ENCODE results near the gene RAP1GDS1.

Gene RAP1GDS1

GRCh38 chr4:98482847-98483806 is 221.9 kb downstream of the RAP1GDS1 start:
- no peak for DNase-seq (ENCODE audit: low read depth)

GRCh38 chr4:98484031-98484430 is 222.8 kb downstream of the RAP1GDS1 start:
- no peak for DNase-seq (ENCODE audit: low read depth)

GRCh38 chr4:98485816-98486345 is 224.7 kb downstream of the RAP1GDS1 start:
- no peak for DNase-seq (ENCODE audit: low read depth)

DNA sequence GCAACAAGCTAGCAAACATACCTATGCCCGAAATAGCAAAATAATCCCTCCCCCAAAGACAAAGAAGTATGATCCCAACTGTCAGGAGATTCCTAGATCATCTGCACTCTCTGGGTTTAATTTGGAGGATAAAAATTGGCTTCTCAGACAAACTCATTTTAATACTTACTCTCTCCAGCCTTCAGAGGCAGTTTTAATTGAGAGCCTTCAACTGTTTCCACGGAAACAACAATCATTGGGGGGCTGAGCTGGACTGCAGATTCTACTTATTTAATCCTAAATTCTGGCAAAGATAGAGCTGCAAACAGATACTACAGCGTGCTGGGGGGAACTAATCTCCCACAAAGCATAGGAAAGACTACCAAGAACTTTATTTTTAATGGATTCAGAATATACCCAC is 229.1 kb downstream of the RAP1GDS1 start:
- no peak for DNase-seq (ENCODE audit: low read depth)

DNA sequence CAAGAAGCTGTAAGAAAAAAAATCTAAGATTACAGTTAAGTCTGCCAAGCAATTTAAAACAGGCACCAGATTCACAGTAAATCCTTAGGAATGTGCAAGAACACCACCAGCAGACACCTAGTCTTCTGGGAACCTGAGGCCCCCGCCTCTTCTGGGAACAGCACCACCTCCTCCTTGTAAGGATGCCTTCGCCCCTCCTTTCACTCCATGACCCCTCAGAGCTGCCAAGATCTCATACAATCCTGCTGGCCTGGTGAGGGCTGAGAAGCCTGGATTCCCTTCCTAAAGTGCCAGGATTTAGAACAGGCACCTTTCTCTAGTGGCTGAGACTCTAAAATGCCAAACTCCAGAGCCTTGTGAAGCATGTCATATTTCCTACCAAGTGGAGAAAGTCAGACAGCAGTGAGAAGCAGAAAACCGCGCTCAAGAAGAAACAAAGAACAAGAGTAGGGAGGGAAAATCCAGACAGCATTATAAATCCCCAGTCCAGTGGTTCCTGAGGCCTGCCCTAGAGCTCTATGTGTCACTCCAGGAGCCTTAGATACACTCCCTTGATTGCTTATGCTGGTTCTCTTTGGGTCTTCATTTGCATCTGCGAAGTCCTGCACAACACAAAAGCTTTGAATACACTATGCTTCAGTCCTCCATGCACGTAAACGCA is 230.8 kb downstream of the RAP1GDS1 start:
- no peak for DNase-seq (ENCODE audit: low read depth)

GRCh38 chr4:98493296-98493695 is 232.1 kb downstream of the RAP1GDS1 start:
- no peak for DNase-seq (ENCODE audit: low read depth)

Data from GM04504 (cell line).